GM19372 (cell line): ENCODE results near the gene P2RY14.

Experiments
- ATAC-seq: cut with Tn5 transposase; IDR thresholded peaks from one replicate; pipeline ENCODE4 v1.9.1; 2021; ENCODE audit warnings: mild to moderate bottlenecking, low read depth, moderate library complexity; ENCODE audit not compliant: unreplicated experiment

The P2RY14 gene

GRCh38 chr3:151219056-151219455 lies 59.3 kb downstream of the P2RY14 start:
- ATAC-seq: no peak

DNA sequence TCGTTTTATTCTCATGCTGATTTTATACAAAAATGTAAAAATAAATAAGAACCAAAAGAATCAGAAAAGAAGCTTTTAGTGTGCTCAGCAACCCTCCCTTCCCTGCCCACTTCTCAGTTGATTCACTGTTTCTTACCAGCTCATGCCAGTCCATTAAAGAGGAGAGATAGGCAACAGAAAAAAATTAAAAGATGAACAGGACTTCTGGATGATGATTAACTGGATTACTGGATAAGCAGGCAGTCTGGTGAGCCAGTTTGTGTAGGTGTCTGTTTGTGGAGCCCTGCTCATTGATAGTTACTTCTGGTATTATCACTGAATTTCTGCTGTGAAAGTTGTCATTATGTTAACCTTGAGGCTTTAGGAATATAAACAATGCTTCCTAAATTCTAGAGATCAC lies 60.2 kb downstream of the P2RY14 start:
- no peak for ATAC-seq

DNA sequence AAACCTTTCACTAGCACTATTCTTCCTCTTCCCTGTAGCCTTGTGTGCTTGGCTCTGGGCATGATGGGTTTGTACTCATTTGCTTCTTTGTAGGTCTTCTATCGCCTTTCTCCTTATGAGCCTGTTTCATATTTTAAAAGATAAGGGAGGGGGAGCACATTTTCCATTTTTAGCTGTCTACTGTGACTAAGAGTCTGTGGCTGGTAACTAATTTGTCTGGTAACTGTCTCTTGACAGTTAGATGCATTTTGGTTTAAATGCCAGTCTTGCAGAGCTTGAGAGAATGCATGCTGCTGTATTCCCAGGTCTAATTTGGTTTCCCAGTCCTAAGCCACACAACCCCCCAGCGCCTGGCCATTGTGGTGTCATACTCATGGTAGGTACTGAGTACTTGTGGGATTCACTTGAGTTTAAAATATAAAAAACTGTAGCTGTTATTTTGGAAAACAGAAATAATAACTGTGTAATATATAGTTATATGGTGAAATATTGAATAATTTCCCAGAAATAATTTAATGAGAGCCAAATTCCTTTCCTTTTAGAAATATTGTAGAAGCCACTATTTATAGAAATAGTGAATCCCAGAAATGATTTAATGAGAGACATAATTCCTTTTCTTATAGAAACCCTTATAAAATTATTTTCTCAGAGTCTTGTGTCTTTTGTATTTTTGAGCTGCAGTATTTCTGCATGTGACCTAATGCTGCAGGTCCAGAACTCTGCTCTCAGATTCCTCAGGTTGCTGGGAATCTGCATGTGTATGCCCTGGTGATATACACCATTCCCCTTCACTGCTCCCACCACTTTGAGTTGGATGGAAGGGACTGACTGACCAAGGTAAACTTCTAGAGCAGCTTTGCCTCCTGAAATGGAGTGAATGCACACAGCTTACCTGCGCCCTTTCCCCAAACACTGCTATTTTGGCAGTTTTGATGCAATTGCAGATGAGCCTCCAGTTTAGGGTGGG lies 61.4 kb downstream of the P2RY14 start:
- no peak for ATAC-seq

GRCh38 chr3:151214459-151214858 lies 63.9 kb downstream of the P2RY14 start:
- no peak for ATAC-seq

DNA sequence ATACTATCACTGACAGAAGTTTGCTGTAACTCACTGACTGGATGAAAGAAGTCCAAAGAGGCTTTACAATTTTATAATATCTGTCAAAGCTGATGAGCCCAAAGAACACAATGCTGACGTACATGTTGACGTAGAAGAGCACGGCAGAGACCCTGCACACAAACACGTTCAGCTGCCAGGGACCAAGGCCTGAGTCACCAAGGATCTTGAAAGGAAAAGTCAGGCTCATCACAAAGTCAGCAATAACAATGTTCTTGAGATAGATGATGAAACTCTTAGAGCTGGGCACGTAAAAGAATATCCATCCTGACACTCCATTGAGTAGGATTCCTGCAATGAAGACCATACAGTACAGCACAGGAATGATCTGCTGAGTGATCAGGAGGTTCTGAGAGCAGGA lies 64.5 kb downstream of the P2RY14 start:
- no peak for ATAC-seq

- ATAC-seq: no peak
These were observed 65.2 kb downstream of the P2RY14 start for GRCh38 chr3:151213151-151213550.

GRCh38 chr3:151210676-151211381 lies 67.5 kb downstream of the P2RY14 start:
- ATAC-seq: peak; percentile 55

GRCh38 chr3:151209654-151210053 lies 68.7 kb downstream of the P2RY14 start:
- ATAC-seq: no peak

GRCh38 chr3:151206201-151206600 lies 72.1 kb downstream of the P2RY14 start:
- no peak for ATAC-seq

DNA sequence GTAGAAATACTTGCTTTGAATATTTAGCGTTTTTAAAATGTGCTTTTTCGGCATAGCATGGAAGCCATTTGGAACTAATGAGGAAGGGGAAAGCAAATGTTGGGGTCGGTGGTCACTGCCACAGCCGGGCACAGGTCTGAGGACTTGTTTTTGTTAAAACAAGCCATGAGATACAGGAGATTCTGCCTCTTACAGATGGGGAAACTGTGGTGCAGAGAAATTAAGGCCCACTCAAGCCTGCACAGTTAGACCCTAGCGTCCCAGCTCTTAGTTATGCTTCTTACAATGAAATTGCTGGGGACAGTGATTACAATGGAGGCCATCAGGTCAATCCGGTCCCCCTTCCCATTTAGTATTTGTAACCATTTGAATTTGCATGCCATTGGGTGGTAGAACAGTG lies 72.9 kb downstream of the P2RY14 start:
- ATAC-seq: no peak

DNA sequence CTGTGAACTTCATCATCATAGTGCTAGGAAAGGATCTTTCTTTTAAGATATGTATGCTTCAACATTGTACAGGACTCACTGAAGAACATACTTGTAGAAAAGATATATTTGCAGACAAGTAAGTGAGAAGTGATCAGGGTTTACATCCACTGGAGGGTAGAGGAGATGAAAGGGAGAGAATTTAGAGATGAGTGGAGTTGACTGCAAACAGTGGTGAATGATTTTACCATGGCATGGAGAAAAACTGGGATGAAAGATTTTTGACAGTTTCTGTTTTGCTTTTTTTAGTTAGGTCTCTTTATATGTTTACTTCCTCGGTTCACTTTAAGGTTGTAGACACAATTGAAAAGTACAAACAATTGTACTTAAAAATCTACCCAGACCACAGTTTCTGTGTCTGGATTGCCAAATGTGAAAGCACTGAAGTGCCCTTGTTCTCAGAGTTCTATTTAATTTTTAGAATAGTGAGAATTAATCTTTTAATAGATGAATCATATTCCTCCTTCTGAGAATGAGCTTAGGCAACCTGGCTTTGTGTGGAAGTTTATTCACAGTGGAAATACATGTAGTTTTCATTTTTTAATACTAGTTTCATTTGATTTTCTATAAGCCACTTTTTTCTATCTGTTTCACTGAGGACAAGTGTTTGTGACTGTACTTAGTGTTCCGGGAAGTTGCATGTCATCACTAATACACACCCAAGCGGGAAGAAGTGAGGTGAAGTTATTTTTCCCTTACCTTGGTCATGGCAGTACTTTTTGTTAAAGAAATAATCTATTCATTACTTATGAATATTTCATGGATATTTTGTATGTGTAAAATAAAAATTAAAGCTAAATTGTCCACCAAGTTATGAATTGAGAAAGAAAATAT lies 73.6 kb downstream of the P2RY14 start:
- no peak for ATAC-seq

GRCh38 chr3:151203051-151203420 lies 75.3 kb downstream of the P2RY14 start, which contains the start of gene GPR171:
TSS of gene GPR171 (minus strand) at chr3:151203216. CDS start at chr3:151199386, 3,830 bp downstream.
- ATAC-seq: peak; percentile 89

- ATAC-seq: no peak
These were observed 77.2 kb downstream of the P2RY14 start for GRCh38 chr3:151201051-151201730.

- ATAC-seq: no peak
These were observed 77.8 kb downstream of the P2RY14 start for GRCh38 chr3:151200586-151200985.

GRCh38 chr3:151199554-151200438 lies 78.5 kb downstream of the P2RY14 start:
- no peak for ATAC-seq

- ATAC-seq: no peak
These were observed 79.5 kb downstream of the P2RY14 start for GRCh38 chr3:151198849-151199248.

- no peak for ATAC-seq
These were observed 80.2 kb downstream of the P2RY14 start for GRCh38 chr3:151197981-151198767.

- no peak for ATAC-seq
These were observed 81.1 kb downstream of the P2RY14 start for GRCh38 chr3:151197228-151197627.
